Astrocyte (in vitro differentiated cells and primary cell): Measurements from ENCODE around the gene KRT73.

Experiments
- CTCF ChIP-seq: IDR thresholded peaks from 2 replicates; pipeline ENCODE4 v1.5.1; 2011; ENCODE audit warnings: low read depth, mild to moderate bottlenecking, inconsistent platforms, low read length, moderate library complexity; ENCODE audit not compliant: insufficient read depth
- EZH2 ChIP-seq: IDR thresholded peaks from 2 replicates; pipeline ENCODE4 v1.6.1; 2012; ENCODE audit warnings: mild to moderate bottlenecking, low read length, inconsistent platforms; ENCODE audit not compliant: insufficient read depth

DNA sequence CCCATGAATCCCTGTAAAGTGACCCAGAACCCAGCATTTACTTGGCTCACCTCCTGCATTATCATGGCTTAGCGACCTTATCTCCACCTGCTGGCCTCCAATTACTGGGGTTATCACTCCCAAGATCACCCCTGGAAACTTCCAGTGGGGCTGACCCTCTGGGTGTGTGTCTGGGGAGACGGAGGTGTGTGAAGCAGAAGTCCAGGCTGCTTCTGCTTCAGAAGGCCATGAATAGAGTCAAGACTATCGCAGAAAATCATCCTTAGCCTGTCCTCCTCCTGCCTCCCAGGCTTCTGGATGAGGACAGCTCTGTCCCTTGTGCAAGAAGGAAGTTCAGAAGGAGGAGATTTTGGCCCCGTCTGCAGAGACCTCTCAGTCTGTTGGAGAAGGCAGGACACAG lies 16.7 kb downstream of the KRT73 start:
- TF ChIP-seq CTCF (no peak), EZH2 (no peak)
